Naive thymus-derived CD4-positive, alpha-beta T cell (primary cell): ENCODE data around the gene KRTAP10-4. TPM values are rescaled to one million over a fixed set of nuclear protein-coding genes. Genes with fewer than 3 reads are reported as not detected.
"Not testable (repeated sequence)": the region's sequence is repeated elsewhere in the genome, so short reads cannot be mapped to it uniquely, and the experiment has no call there.

ENCODE experiments used
- ATAC-seq: fragments of 150-1000 bp; cut with Tn5 transposase; 2 replicates; pipeline ENCODE4 v1.10.0; 2021; ENCODE audit warnings: mild to moderate bottlenecking, moderate library complexity
- CTCF ChIA-PET: fragments of 350-600 bp; sonication (Branson Sonifier 250); formaldehyde crosslinking; loops from one replicate; lab custom pipeline; 2021; ENCODE audit warnings: antibody characterized with exemption; lab: Charles Lee
- POLR2A ChIA-PET: fragments of 350-600 bp; sonication (Branson Sonifier 250); formaldehyde crosslinking; loops from one replicate; lab custom pipeline; 2021; ENCODE audit warnings: antibody characterized with exemption, inconsistent platforms; lab: Charles Lee
- DNase-seq, 9 donors: peaks; one replicate each; pipeline versions ENCODE4 v3.0.0 to v3.0.0-alpha.2; 2020 to 2022; ENCODE audit warnings: mixed read lengths in 1 of 9
- H3K27ac ChIP-seq: one replicate; pipeline ENCODE4 v1.7.0; 2013; ENCODE audit warnings: mild to moderate bottlenecking, low read depth, low read length, moderate library complexity
- H3K27me3 ChIP-seq, 2 donors: one replicate each; pipeline ENCODE4 v1.7.0; 2013; ENCODE audit warnings: low read length in 2 of 2, mild to moderate bottlenecking in 2 of 2, moderate library complexity in 2 of 2; ENCODE audit not compliant: control insufficient read depth in 2 of 2, insufficient read depth in 2 of 2
- H3K36me3 ChIP-seq, 3 experiments: 1 replicate in 2 of 3; 2 replicates in 1 of 3; pipeline ENCODE4 v1.7.0; 2013; ENCODE audit warnings: low read length in 3 of 3, mild to moderate bottlenecking in 3 of 3, moderate library complexity in 1 of 3; ENCODE audit not compliant: insufficient read depth in 3 of 3, control insufficient read depth in 2 of 3
- H3K4me1 ChIP-seq, 2 donors: one replicate each; pipeline ENCODE4 v1.7.0; 2013; ENCODE audit warnings: low read length in 2 of 2, mild to moderate bottlenecking in 2 of 2, moderate library complexity in 1 of 2; ENCODE audit not compliant: control insufficient read depth in 2 of 2, insufficient read depth in 2 of 2
- H3K4me3 ChIP-seq: 2 replicates; pipeline ENCODE4 v1.7.0; 2013; ENCODE audit warnings: mild to moderate bottlenecking, low read length
- H3K9me3 ChIP-seq, 3 experiments: 1 replicate in 2 of 3; 2 replicates in 1 of 3; pipeline ENCODE4 v1.7.0; 2013; ENCODE audit warnings: low read length in 3 of 3; ENCODE audit not compliant: control insufficient read depth in 2 of 3
- H3K27ac Mint-ChIP-seq, 9 donors: one replicate each; pipeline ENCODE4 v1.8.0; 2020 to 2022; ENCODE audit warnings: mixed read lengths in 9 of 9, mild to moderate bottlenecking in 8 of 9, moderate library complexity in 5 of 9, inconsistent platforms in 2 of 9
- H3K27me3 Mint-ChIP-seq, 5 donors: one replicate each; pipeline ENCODE4 v1.8.0; 2021 to 2022; ENCODE audit warnings: mixed read lengths in 5 of 5, mild to moderate bottlenecking in 1 of 5
- H3K36me3 Mint-ChIP-seq, 5 donors: one replicate each; pipeline ENCODE4 v1.8.0; 2020 to 2022; ENCODE audit warnings: mixed read lengths in 5 of 5, mild to moderate bottlenecking in 3 of 5, inconsistent platforms in 1 of 5
- H3K4me1 Mint-ChIP-seq, 7 donors: one replicate each; pipeline ENCODE4 v1.8.0; 2020 to 2022; ENCODE audit warnings: mixed read lengths in 7 of 7, mild to moderate bottlenecking in 3 of 7, inconsistent platforms in 1 of 7
- H3K4me3 Mint-ChIP-seq, 10 donors: one replicate each; pipeline ENCODE4 v1.8.0; 2020 to 2022; ENCODE audit warnings: mild to moderate bottlenecking in 10 of 10, mixed read lengths in 10 of 10, moderate library complexity in 6 of 10, inconsistent platforms in 2 of 10
- H3K9me3 Mint-ChIP-seq, 11 donors: one replicate each; pipeline ENCODE4 v1.8.0; 2020 to 2022; ENCODE audit warnings: mixed read lengths in 11 of 11, mild to moderate bottlenecking in 4 of 11, inconsistent platforms in 1 of 11, moderate library complexity in 1 of 11
- intact Hi-C, 2 donors: fragments of 100-400 bp; cut with micrococcal nuclease; formaldehyde crosslinking; loops; one replicate each; pipeline ENCODE4 v1.15.1; 2023
- polyA plus RNA-seq, 2 donors: library from polyadenylated mRNA; unstranded; fragments of 300-500 nt; fragmentation: Illumina TruSeq; gene quantifications; one replicate each; pipeline ENCODE4 v1.2.3, GENCODE V29; 2021
- total RNA-seq, 6 experiments: library from RNA in 5 of 6; stranded (reverse) in 5 of 6; gene quantifications; 1 replicate in 5 of 6; 2 replicates in 1 of 6; pipeline ENCODE4 v1.2.3 and lab custom pipeline; 2021 to 2026

The KRTAP10-4 gene
- total and polyA plus RNA-seq, 7 experiments from 2014 or later = not detected

DNA sequence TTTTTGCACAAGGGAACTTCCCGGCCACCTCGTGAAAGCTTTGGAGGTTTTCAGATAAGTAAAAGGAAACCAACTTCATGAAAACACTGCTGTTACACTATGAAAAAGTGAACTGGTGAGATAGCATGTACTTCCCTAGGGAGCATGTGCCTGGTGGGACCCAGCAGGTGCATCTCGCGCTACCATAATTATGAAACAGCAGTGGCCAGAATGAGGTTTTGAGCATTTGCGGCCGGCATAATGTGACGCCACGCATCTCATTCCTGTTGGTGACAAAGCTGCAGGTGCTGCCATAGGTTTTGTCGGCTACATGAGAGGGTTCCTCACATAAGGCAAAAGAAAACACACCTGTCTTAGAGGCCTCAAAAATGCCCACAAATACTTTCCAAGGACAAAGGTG is 16.6 kb upstream of the KRTAP10-4 start:
- H3K27me3 ChIP-seq = no peaks in the 10 kb centered on the region
- no peak overlapping the region for H3K27ac ChIP-seq
- no peaks in the 10 kb centered on the region for H3K4me1 ChIP-seq
- intact Hi-C loops = no loop called here
- ATAC-seq = no peak
- H3K4me3 ChIP-seq = no peak overlapping the region
- Mint-ChIP-seq H3K4me3 (no peak overlapping the region), H3K27me3 (peaks cover 0 to 34% (median 2%) of the 10 kb centered on the region in 5 donors), H3K4me1 (peaks cover 0 to 3% (median 0%) of the 10 kb centered on the region in 7 donors), H3K9me3 (peaks cover 5 to 61% (median 22%) of the 10 kb centered on the region in 11 donors), H3K27ac (no peak overlapping the region), H3K36me3 (peaks cover 2 to 16% (median 15%) of the 10 kb centered on the region in 5 donors)
- peaks cover 0 to 10% (median 0%) of the 10 kb centered on the region in 3 experiments for H3K9me3 ChIP-seq
- ChIA-PET POLR2A (interaction anchor here (0.7 kb wide), 1 partner anchor 244 kb away, joined by 3 read pairs; no protein-coding TSS in a partner anchor), CTCF (no interaction called here)
- DNase-seq = no peak
- no peaks in the 10 kb centered on the region for H3K36me3 ChIP-seq

DNA sequence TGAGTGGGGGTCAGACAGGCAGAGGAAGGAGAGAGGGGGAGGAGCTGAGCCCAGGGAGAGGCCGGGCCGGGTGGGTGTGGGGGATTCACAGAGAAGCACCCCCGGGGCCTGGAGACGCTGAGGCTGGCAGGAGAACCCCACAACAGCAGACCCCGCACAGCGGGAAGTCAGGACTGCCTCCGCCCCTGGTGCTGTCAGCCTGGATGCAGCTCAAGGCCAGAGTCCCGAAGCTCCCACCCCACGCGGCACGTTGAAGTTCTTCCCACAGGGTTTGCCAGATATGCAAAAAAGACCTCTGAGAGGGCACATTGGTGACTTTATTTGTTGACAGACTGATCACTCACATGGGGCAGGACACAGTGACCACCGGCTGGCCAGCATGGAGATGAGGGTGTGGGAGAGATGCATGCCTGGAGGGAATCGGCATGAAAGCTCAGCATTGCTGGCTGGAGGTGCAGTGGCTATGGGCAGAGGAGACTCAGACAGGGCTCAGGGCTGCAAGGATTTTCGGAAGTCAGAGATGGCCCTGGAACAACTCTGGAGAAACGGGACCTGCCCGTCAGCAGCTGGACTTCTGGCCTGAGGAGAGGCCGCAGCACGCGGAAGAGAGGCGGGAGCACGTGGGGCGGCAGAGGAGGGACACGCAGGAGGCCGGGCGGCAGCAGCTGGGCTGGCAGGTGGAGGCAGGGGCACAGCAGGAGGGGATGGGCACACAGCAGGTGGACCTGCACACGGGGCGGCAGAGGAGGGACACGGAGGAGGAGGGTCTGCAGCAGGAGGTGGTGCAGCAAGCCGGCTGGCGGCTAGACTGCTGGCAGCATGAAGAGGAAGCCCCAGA is 15.8 kb upstream of the KRTAP10-4 start:
- ATAC-seq (no peak), DNase-seq (no peak)
- Histone ChIP-seq H3K4me3 (no peak overlapping the region), H3K27ac (no peak overlapping the region), H3K27me3 (no peaks in the 10 kb centered on the region), H3K36me3 (no peaks in the 10 kb centered on the region), H3K4me1 (no peaks in the 10 kb centered on the region), H3K9me3 (peaks cover 0 to 10% (median 0%) of the 10 kb centered on the region in 3 experiments)
- Mint-ChIP-seq H3K36me3 (peaks cover 9 to 21% (median 21%) of the 10 kb centered on the region in 5 donors), H3K27me3 (peaks cover 0 to 40% (median 2%) of the 10 kb centered on the region in 5 donors), H3K4me1 (peaks cover 0 to 4% (median 0%) of the 10 kb centered on the region in 7 donors), H3K27ac (no peak overlapping the region), H3K4me3 (no peak overlapping the region), H3K9me3 (peaks cover 10 to 69% (median 27%) of the 10 kb centered on the region in 11 donors)
- ChIA-PET POLR2A (no interaction called here), CTCF (interaction anchor here (0.8 kb wide), 1 partner anchor 10 kb away, joined by 3 read pairs; no protein-coding TSS in a partner anchor)
- intact Hi-C loops = no loop called here

DNA sequence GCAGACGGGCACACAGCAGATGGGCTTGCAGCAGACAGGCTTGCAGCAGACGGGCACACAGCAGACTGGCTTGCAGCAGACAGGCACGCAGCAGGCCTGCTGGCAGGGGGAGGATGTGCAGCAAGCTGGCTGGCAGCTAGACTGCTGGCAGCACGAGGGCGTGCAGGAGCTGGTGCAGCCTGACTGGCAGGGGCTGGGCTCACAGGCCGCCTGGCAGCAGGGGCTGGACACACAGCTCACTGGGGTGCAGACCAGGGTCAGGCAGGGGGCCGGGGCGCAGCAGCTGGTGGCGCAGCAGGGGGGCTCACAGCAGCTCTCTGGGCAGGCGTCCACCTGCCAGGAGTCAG is 15.2 kb upstream of the KRTAP10-4 start:
- H3K4me1 Mint-ChIP-seq, H3K27ac Mint-ChIP-seq, H3K4me1 ChIP-seq, H3K36me3 ChIP-seq, POLR2A ChIA-PET, H3K9me3 ChIP-seq, DNase-seq, intact Hi-C loops, H3K4me3 Mint-ChIP-seq, H3K27ac ChIP-seq, ATAC-seq, CTCF ChIA-PET, H3K27me3 ChIP-seq, H3K4me3 ChIP-seq: not testable (repeated sequence)
- Mint-ChIP-seq H3K36me3 (peaks cover 10 to 21% (median 16%) of the 10 kb centered on the region in 5 donors), H3K27me3 (peaks cover 0 to 37% (median 2%) of the 10 kb centered on the region in 5 donors), H3K9me3 (peaks cover 10 to 69% (median 28%) of the 10 kb centered on the region in 11 donors)

DNA sequence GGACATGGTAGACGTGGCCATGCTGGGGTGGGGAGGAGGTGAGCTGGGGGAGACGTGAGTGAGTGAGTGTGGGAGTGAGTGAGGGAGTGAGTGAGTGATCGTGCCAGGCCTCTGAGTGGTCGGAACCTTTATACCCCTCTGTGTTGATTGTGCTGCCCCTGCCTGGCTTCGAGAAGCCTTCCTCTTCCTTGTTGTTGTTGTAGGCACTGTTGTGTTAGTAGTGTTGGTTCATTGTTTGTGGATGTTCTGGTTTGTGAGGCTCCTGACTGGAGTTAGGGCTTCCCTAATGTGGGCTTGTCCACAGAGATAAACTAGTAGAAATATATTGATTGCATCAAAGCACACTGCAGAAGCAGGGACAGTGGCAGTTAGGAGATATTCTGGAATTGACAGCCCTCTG is 14.8 kb upstream of the KRTAP10-4 start, which contains the start of gene KRTAP10-3:
Gene KRTAP10-3 (minus strand): TSS at position 101 of the 400 bp plus-strand sequence. CDS start 80 bp downstream, at position 21.
- ChIA-PET CTCF (no interaction called here), POLR2A (no interaction called here)
- peaks cover 0 to 4% (median 0%) of the 10 kb centered on the region in 7 donors for H3K4me1 Mint-ChIP-seq
- H3K27ac ChIP-seq = no peak within 1 kb of the TSS
- H3K4me3 ChIP-seq = no peak within 1 kb of the TSS
- DNase-seq = no peak
- H3K4me1 ChIP-seq = no peaks in the 10 kb centered on the region
- H3K9me3 Mint-ChIP-seq = peaks cover 10 to 66% (median 24%) of the 10 kb centered on the region in 11 donors
- peaks cover 0 to 6% (median 0%) of the 10 kb centered on the region in 3 experiments for H3K9me3 ChIP-seq
- peaks cover 0 to 37% (median 2%) of the 10 kb centered on the region in 5 donors for H3K27me3 Mint-ChIP-seq
- H3K36me3 Mint-ChIP-seq = peaks cover 10 to 18% (median 12%) of the 10 kb centered on the region in 5 donors
- H3K36me3 ChIP-seq = no peaks in the 10 kb centered on the region
- H3K27me3 ChIP-seq = no peaks in the 10 kb centered on the region
- no peak within 1 kb of the TSS for H3K4me3 Mint-ChIP-seq
- no peak within 1 kb of the TSS for H3K27ac Mint-ChIP-seq
- ATAC-seq = no peak
- intact Hi-C loops = no loop called here

DNA sequence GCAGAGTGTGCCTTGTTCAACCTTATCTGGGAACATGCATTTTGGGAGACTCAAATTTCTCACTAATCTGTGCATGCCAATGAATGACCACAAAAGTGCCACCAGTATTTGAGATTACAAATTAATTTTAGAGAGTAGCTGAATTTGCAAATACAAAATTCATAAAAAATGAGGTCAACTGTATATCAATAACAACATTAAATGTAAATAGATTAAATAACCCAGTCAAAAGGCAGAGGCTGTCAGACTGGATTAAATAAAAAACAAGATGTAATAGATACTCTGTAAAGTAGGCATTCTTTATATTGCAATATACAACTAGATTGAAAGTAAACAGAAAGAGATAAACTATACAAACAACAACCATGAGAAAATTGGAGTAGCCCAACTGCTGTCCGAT is 9.4 kb upstream of the KRTAP10-4 start:
- no peak overlapping the region for H3K27ac ChIP-seq
- CTCF ChIA-PET = interaction anchor here (0.6 kb wide), 1 partner anchor 20 kb away, joined by 3 read pairs; no protein-coding TSS in a partner anchor
- H3K9me3 ChIP-seq = no peaks in the 10 kb centered on the region

DNA sequence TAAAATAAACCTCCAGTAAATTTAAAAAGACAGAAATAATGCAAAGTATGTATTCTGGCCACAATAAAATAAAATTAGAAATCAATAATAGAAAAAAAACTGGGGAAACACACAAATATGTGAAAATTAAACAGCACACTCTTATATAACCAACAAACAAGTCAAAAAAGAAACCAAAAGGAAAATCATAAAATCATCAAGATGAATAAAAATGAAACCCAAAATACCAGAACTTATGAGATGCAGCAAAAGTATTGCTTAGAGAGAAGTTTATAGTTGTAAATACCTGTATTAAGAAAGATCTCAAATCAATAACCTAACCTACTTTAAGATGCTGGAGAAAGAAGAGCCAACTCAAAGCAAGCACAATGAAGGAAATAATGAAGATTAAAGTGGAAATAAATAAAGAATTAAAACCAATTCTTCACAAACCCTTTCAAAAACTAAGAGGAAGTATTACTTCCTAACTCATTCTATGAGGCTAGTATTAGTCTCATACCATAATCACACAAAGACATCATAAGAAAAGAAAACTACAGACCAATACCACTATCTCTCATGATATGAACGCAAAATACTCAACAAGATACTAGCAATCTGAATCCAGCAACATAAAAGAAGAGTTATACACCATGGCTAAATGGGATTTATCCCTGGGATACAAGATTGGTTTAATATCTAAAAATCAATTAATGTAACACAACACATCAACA is 8.5 kb upstream of the KRTAP10-4 start:
- Mint-ChIP-seq H3K9me3 (peaks cover 7 to 40% (median 18%) of the 10 kb centered on the region in 11 donors), H3K4me1 (peaks cover 12 to 16% (median 14%) of the 10 kb centered on the region in 7 donors), H3K27ac (peak overlapping the region; percentile 56 to 82 (median 69)), H3K4me3 (peak overlapping the region in 7 of 10 donors; percentile 3 to 66 (median 47)), H3K36me3 (peaks cover 5 to 22% (median 11%) of the 10 kb centered on the region in 5 donors), H3K27me3 (peaks cover 0 to 26% (median 0%) of the 10 kb centered on the region in 5 donors)
- Histone ChIP-seq H3K4me1 (peaks cover 0 to 10% of the 10 kb centered on the region in 2 donors), H3K9me3 (no peaks in the 10 kb centered on the region), H3K36me3 (no peaks in the 10 kb centered on the region), H3K27ac (no peak overlapping the region), H3K4me3 (no peak overlapping the region), H3K27me3 (no peaks in the 10 kb centered on the region)
- ATAC-seq (no peak), DNase-seq (no peak)
- ChIA-PET CTCF (no interaction called here), POLR2A (no interaction called here)
- intact Hi-C loops = no loop called here

More for the DNA sequence above, 9.4 kb upstream of the KRTAP10-4 start:
- H3K4me3 ChIP-seq = no peak overlapping the region
- intact Hi-C loops = no loop called here
- POLR2A ChIA-PET = no interaction called here
- H3K4me1 ChIP-seq = peaks cover 0 to 10% of the 10 kb centered on the region in 2 donors
- DNase-seq (no peak), ATAC-seq (no peak)
- peaks cover 5 to 22% (median 11%) of the 10 kb centered on the region in 5 donors for H3K36me3 Mint-ChIP-seq
- peak overlapping the region in 2 of 10 donors; percentile 30 to 60 for H3K4me3 Mint-ChIP-seq
- H3K27ac Mint-ChIP-seq = peak overlapping the region in 4 of 9 donors; percentile 56 to 81 (median 60)
- peaks cover 7 to 49% (median 19%) of the 10 kb centered on the region in 11 donors for H3K9me3 Mint-ChIP-seq
- no peaks in the 10 kb centered on the region for H3K36me3 ChIP-seq
- H3K4me1 Mint-ChIP-seq = peaks cover 12 to 16% (median 14%) of the 10 kb centered on the region in 7 donors
- H3K27me3 Mint-ChIP-seq = peaks cover 0 to 29% (median 0%) of the 10 kb centered on the region in 5 donors
- no peaks in the 10 kb centered on the region for H3K27me3 ChIP-seq
